Measurements from ENCODE around the gene PLEKHH2.

GRCh38 chr2:43806719-43807031 is 169.6 kb downstream of the PLEKHH2 start:
- TF ChIP-seq TOX (CRISPR knock-in tag; IDR thresholded peaks at IDR 0.05; ENCODE audit: borderline replicate concordance) = no peak
- TF ChIP-seq PATZ1 (CRISPR knock-in tag; IDR thresholded peaks at IDR 0.05; ENCODE audit: borderline replicate concordance) = no peak
- TF ChIP-seq ARNTL (CRISPR knock-in tag; IDR thresholded peaks at IDR 0.05; ENCODE audit: borderline replicate concordance, low read depth) = no peak
- no peak for TF ChIP-seq OSR1 (CRISPR knock-in tag; IDR thresholded peaks at IDR 0.05)
- no peak for TF ChIP-seq GLIS3 (CRISPR knock-in tag; IDR thresholded peaks at IDR 0.05)
- TF ChIP-seq BACH2 (CRISPR knock-in tag; IDR thresholded peaks at IDR 0.05; ENCODE audit: borderline replicate concordance) = no peak
- no peak for TF ChIP-seq POU6F1 (CRISPR knock-in tag; IDR thresholded peaks at IDR 0.05; ENCODE audit: borderline replicate concordance, low read depth)
- TF ChIP-seq ZNF70 (CRISPR knock-in tag; IDR thresholded peaks at IDR 0.05) = no peak
- TF ChIP-seq TSHZ2 (CRISPR knock-in tag; IDR thresholded peaks at IDR 0.05) = no peak
- TF ChIP-seq PPARA (CRISPR knock-in tag; IDR thresholded peaks at IDR 0.05; ENCODE audit: borderline replicate concordance) = no peak
- TF ChIP-seq ZNF565 (CRISPR knock-in tag; conservative IDR thresholded peaks at IDR 0.05; ENCODE audit: low read depth) = no peak
- TF ChIP-seq RARB (CRISPR knock-in tag; IDR thresholded peaks at IDR 0.05) = no peak
- TF ChIP-seq ZC3H10 (CRISPR knock-in tag; IDR thresholded peaks at IDR 0.05) = no peak
- TF ChIP-seq CSDC2 (CRISPR knock-in tag; IDR thresholded peaks at IDR 0.05) = no peak

Measured in SK-N-SH treated with all-trans-retinoic acid at 6 μM for 48 hours (cell line).